GM23338 (cell line): ENCODE measurements around the gene CCSER2. TPM values are rescaled to one million over a fixed set of nuclear protein-coding genes. Genes with fewer than 3 reads are reported as not detected.

ENCODE experiments used
- ATAC-seq: fragments of 200-7000 bp; cut with Tn5 transposase; 3 replicates; pipeline ENCODE4 v1.9.1; 2020
- DNase-seq: peaks from one replicate; pipeline ENCODE4 v3.0.0-alpha.2; 2015; ENCODE audit warnings: low spot score
- H2AFZ ChIP-seq: fragments of 200-600 bp; sonication (generic); 2 replicates; pipeline ENCODE4 v1.8.0; 2016; ENCODE audit warnings: antibody characterized with exemption, mild to moderate bottlenecking, moderate library complexity
- H3F3A ChIP-seq: fragments of 200-600 bp; sonication (generic); replicated peaks from 2 replicates; pipeline ENCODE4 v1.8.0; 2017; ENCODE audit warnings: antibody characterized with exemption, mixed run types, low read depth
- H3K27ac ChIP-seq: fragments of 200-600 bp; sonication (generic); 2 replicates; pipeline ENCODE4 v1.6.1; 2016; ENCODE audit warnings: low read depth
- H3K27me3 ChIP-seq: fragments of 200-600 bp; sonication (generic); 2 replicates; pipeline ENCODE4 v1.8.0; 2016; ENCODE audit warnings: mild to moderate bottlenecking, mixed run types, moderate library complexity; ENCODE audit not compliant: insufficient read depth
- H3K36me3 ChIP-seq: fragments of 200-600 bp; sonication (generic); 2 replicates; pipeline ENCODE4 v1.8.0; 2016; ENCODE audit warnings: mild to moderate bottlenecking; ENCODE audit not compliant: insufficient read depth
- H3K4me1 ChIP-seq: fragments of 200-600 bp; sonication (generic); 2 replicates; pipeline ENCODE4 v1.8.0; 2016; ENCODE audit warnings: mild to moderate bottlenecking, moderate library complexity; ENCODE audit not compliant: insufficient read depth
- H3K4me2 ChIP-seq: fragments of 200-600 bp; sonication (generic); 2 replicates; pipeline ENCODE4 v1.7.1; 2017; ENCODE audit warnings: mixed run types
- H3K4me3 ChIP-seq: fragments of 200-600 bp; sonication (generic); 2 replicates; pipeline ENCODE4 v1.6.1; 2016; ENCODE audit warnings: mixed run types
- H3K79me2 ChIP-seq: fragments of 200-600 bp; sonication (generic); replicated peaks from 2 replicates; pipeline ENCODE4 v1.8.0; 2017; ENCODE audit warnings: mild to moderate bottlenecking; ENCODE audit not compliant: insufficient read depth
- H3K9me2 ChIP-seq: fragments of 200-600 bp; sonication (generic); 2 replicates; pipeline ENCODE4 v1.8.0; 2017; ENCODE audit not compliant: insufficient read depth
- H4K20me1 ChIP-seq: fragments of 200-600 bp; sonication (generic); replicated peaks from 2 replicates; pipeline ENCODE4 v1.8.0; 2017; ENCODE audit warnings: mild to moderate bottlenecking; ENCODE audit not compliant: insufficient read depth
- H3K27ac Mint-ChIP-seq: 2 replicates; pipeline ENCODE4 v1.8.0; 2020; ENCODE audit warnings: inconsistent platforms, mild to moderate bottlenecking, moderate library complexity, mixed read lengths
- H3K27me3 Mint-ChIP-seq: 3 replicates; pipeline ENCODE4 v1.8.0; 2022; ENCODE audit warnings: low read depth, mild to moderate bottlenecking, moderate library complexity, mixed read lengths, inconsistent platforms; ENCODE audit not compliant: insufficient read depth, poor library complexity
- H3K36me3 Mint-ChIP-seq: 3 replicates; pipeline ENCODE4 v1.8.0; 2021; ENCODE audit warnings: low read depth, mild to moderate bottlenecking, inconsistent platforms, moderate library complexity, mixed read lengths
- H3K4me1 Mint-ChIP-seq: 3 replicates; pipeline ENCODE4 v1.8.0; 2020; ENCODE audit warnings: mild to moderate bottlenecking, inconsistent platforms, mixed read lengths
- H3K4me3 Mint-ChIP-seq: 3 replicates; pipeline ENCODE4 v1.8.0; 2021; ENCODE audit warnings: moderate library complexity, mild to moderate bottlenecking, inconsistent platforms, mixed read lengths
- H3K9me3 Mint-ChIP-seq: 3 replicates; pipeline ENCODE4 v1.8.0; 2020; ENCODE audit warnings: moderate library complexity, mild to moderate bottlenecking, inconsistent platforms, mixed read lengths
- CREB1 ChIP-seq: fragments of 250-450 bp; sonication (Bioruptor Pico); IDR thresholded peaks from 2 replicates; pipeline ENCODE4 v1.5.0; 2020; ENCODE audit warnings: low read depth, mild to moderate bottlenecking, moderate library complexity
- ETS1 ChIP-seq: IDR thresholded peaks from 2 replicates; pipeline ENCODE4 v1.6.1; 2016; ENCODE audit warnings: antibody characterized with exemption
- EZH2 ChIP-seq: fragments of 200-600 bp; sonication (generic); IDR thresholded peaks from one replicate; pipeline ENCODE4 v1.8.0; 2017; ENCODE audit warnings: antibody characterized with exemption, mild to moderate bottlenecking, low read depth; ENCODE audit not compliant: unreplicated experiment
- JUNB ChIP-seq: IDR thresholded peaks from one replicate; pipeline ENCODE4 v1.6.1; 2016; ENCODE audit warnings: antibody characterized with exemption; ENCODE audit not compliant: unreplicated experiment
- POLR2AphosphoS5 ChIP-seq: IDR thresholded peaks from 2 replicates; pipeline ENCODE4 v1.6.1; 2016; ENCODE audit warnings: antibody characterized with exemption, low read depth
- REST ChIP-seq: IDR thresholded peaks from one replicate; pipeline ENCODE4 v1.6.1; 2018; ENCODE audit warnings: antibody characterized with exemption; ENCODE audit not compliant: unreplicated experiment
- STAT1 ChIP-seq: IDR thresholded peaks from one replicate; pipeline ENCODE4 v1.6.1; 2016; ENCODE audit warnings: antibody characterized with exemption; ENCODE audit not compliant: unreplicated experiment
- ZNF114 ChIP-seq: fragments of 250-450 bp; sonication (Bioruptor Pico); IDR thresholded peaks from 2 replicates; pipeline ENCODE4 v1.5.0; 2020; ENCODE audit warnings: mild to moderate bottlenecking, moderate library complexity
- ZNF331 ChIP-seq: fragments of 250-450 bp; sonication (Bioruptor Pico); IDR thresholded peaks from 2 replicates; pipeline ENCODE4 v1.5.0; 2020; ENCODE audit warnings: low read depth, mild to moderate bottlenecking, moderate library complexity
- polyA plus RNA-seq: library from polyadenylated mRNA; unstranded; fragments of >200 nt; fragmentation: Nextera tagmentation; extraction: Ambion mirVana; gene quantifications from 2 replicates; pipeline ENCODE4 v1.2.1, GENCODE V29; 2016
- total RNA-seq: library from RNA; depleted of rRNA; stranded (reverse); fragments of >200 nt; shearing (Covaris generic); gene quantifications from 2 replicates; pipeline ENCODE4 v1.2.3, GENCODE V29; 2014
- TF ChIP-seq, protein P1 (sequence below): fragments of 250-450 bp; sonication (Bioruptor Pico); IDR thresholded peaks from 2 replicates; pipeline ENCODE4 v1.5.0; 2020; ENCODE audit warnings: mild to moderate bottlenecking, moderate library complexity
- TF ChIP-seq, protein P2 (sequence below), 2 experiments: fragments of 200-600 bp in 1 of 2; sonication (generic) in 1 of 2; conservative IDR thresholded peaks; 2 replicates each; pipeline versions ENCODE4 v1.5.1 to v1.6.1; 2016 to 2017; ENCODE audit warnings: antibody characterized with exemption in 2 of 2, low read depth in 2 of 2, mild to moderate bottlenecking in 2 of 2, moderate library complexity in 1 of 2

CCSER2 gene
- total and polyA plus RNA-seq, 2 experiments from 2014 or later, result 30.6 to 37.2 TPM

DNA sequence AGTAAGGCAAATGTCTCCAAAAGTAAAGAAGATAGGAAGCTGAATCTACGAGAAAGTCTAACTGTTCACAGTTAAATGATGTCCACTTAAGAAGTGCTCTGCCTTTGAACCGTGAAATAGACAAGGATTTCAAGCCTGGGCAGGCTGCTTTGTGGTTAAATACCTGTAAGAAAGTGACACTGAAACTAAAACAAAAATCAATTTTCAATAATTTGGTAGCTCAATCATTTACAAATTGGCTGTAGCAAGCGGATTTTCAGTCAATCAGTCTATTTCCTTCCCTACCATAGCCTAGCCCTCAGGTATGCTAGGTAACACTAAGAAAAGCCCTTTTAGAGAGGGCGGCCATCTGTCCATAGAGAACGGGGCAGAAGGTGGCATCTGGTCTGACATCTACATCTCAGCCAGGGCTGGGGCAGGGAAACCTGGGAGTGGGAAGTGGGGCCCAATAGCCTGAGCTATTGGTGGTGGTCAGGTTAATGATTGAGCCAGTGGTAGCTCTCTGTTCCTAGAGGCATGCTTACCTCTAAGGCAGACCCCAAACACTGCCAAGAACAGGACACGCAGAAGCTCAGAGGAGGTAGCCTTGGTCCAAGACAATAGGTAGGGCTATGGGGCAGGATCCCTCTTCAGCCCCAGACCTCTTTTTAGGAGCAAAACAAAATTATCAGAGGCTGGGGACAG, 223.2 kb downstream of the CCSER2 start:
- Histone ChIP-seq H3K4me2 (no peak overlapping the region), H3K9me2 (no peaks in the 10 kb centered on the region), H3K4me3 (no peak overlapping the region), H3F3A (no peaks in the 10 kb centered on the region), H3K79me2 (no peaks in the 10 kb centered on the region), H3K4me1 (no peaks in the 10 kb centered on the region), H2AFZ (no peak overlapping the region), H3K27me3 (no peaks in the 10 kb centered on the region), H4K20me1 (no peaks in the 10 kb centered on the region), H3K27ac (no peak overlapping the region), H3K36me3 (no peaks in the 10 kb centered on the region)
- ATAC-seq (no peak), DNase-seq (no peak)
- Mint-ChIP-seq H3K27ac (no peak overlapping the region), H3K9me3 (no peaks in the 10 kb centered on the region), H3K4me3 (no peak overlapping the region), H3K27me3 (peaks cover 3% of the 10 kb centered on the region), H3K36me3 (no peaks in the 10 kb centered on the region), H3K4me1 (no peaks in the 10 kb centered on the region; the same call in 2 of the 3 replicates)
- TF ChIP-seq ETS1, result no peak
- no peak for TF ChIP-seq ZNF114 (CRISPR knock-in tag)
- TF ChIP-seq POLR2AphosphoS5, result no peak
- TF ChIP-seq, protein P1, sequence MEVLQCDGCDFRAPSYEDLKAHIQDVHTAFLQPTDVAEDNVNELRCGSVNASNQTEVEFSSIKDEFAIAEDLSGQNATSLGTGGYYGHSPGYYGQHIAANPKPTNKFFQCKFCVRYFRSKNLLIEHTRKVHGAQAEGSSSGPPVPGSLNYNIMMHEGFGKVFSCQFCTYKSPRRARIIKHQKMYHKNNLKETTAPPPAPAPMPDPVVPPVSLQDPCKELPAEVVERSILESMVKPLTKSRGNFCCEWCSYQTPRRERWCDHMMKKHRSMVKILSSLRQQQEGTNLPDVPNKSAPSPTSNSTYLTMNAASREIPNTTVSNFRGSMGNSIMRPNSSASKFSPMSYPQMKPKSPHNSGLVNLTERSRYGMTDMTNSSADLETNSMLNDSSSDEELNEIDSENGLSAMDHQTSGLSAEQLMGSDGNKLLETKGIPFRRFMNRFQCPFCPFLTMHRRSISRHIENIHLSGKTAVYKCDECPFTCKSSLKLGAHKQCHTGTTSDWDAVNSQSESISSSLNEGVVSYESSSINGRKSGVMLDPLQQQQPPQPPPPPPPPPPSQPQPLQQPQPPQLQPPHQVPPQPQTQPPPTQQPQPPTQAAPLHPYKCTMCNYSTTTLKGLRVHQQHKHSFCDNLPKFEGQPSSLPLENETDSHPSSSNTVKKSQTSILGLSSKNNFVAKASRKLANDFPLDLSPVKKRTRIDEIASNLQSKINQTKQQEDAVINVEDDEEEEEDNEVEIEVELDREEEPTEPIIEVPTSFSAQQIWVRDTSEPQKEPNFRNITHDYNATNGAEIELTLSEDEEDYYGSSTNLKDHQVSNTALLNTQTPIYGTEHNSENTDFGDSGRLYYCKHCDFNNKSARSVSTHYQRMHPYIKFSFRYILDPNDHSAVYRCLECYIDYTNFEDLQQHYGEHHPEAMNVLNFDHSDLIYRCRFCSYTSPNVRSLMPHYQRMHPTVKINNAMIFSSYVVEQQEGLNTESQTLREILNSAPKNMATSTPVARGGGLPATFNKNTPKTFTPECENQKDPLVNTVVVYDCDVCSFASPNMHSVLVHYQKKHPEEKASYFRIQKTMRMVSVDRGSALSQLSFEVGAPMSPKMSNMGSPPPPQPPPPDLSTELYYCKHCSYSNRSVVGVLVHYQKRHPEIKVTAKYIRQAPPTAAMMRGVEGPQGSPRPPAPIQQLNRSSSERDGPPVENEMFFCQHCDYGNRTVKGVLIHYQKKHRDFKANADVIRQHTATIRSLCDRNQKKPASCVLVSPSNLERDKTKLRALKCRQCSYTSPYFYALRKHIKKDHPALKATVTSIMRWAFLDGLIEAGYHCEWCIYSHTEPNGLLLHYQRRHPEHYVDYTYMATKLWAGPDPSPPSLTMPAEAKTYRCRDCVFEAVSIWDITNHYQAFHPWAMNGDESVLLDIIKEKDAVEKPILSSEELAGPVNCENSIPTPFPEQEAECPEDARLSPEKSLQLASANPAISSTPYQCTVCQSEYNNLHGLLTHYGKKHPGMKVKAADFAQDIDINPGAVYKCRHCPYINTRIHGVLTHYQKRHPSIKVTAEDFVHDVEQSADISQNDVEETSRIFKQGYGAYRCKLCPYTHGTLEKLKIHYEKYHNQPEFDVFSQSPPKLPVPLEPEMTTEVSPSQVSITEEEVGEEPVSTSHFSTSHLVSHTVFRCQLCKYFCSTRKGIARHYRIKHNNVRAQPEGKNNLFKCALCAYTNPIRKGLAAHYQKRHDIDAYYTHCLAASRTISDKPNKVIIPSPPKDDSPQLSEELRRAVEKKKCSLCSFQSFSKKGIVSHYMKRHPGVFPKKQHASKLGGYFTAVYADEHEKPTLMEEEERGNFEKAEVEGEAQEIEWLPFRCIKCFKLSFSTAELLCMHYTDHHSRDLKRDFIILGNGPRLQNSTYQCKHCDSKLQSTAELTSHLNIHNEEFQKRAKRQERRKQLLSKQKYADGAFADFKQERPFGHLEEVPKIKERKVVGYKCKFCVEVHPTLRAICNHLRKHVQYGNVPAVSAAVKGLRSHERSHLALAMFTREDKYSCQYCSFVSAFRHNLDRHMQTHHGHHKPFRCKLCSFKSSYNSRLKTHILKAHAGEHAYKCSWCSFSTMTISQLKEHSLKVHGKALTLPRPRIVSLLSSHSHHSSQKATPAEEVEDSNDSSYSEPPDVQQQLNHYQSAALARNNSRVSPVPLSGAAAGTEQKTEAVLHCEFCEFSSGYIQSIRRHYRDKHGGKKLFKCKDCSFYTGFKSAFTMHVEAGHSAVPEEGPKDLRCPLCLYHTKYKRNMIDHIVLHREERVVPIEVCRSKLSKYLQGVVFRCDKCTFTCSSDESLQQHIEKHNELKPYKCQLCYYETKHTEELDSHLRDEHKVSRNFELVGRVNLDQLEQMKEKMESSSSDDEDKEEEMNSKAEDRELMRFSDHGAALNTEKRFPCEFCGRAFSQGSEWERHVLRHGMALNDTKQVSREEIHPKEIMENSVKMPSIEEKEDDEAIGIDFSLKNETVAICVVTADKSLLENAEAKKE (CRISPR knock-in tag), result no peak
- TF ChIP-seq STAT1, result no peak
- no peak for TF ChIP-seq ZNF331 (CRISPR knock-in tag)
- TF ChIP-seq CREB1 (CRISPR knock-in tag), result no peak
- TF ChIP-seq JUNB, result no peak
- TF ChIP-seq EZH2, result no peak
- no peak for TF ChIP-seq REST
- TF ChIP-seq, protein P2, sequence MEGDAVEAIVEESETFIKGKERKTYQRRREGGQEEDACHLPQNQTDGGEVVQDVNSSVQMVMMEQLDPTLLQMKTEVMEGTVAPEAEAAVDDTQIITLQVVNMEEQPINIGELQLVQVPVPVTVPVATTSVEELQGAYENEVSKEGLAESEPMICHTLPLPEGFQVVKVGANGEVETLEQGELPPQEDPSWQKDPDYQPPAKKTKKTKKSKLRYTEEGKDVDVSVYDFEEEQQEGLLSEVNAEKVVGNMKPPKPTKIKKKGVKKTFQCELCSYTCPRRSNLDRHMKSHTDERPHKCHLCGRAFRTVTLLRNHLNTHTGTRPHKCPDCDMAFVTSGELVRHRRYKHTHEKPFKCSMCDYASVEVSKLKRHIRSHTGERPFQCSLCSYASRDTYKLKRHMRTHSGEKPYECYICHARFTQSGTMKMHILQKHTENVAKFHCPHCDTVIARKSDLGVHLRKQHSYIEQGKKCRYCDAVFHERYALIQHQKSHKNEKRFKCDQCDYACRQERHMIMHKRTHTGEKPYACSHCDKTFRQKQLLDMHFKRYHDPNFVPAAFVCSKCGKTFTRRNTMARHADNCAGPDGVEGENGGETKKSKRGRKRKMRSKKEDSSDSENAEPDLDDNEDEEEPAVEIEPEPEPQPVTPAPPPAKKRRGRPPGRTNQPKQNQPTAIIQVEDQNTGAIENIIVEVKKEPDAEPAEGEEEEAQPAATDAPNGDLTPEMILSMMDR (conservative IDR thresholded peaks at IDR 0.05; ENCODE audit: low read depth in 2 of 2), result no peak
